GM23248 (cell line): ENCODE measurements around the gene GTF3C6. TPM values are rescaled to one million over a fixed set of nuclear protein-coding genes. Genes with fewer than 3 reads are reported as not detected.

Source experiments
- DNase-seq: peaks from one replicate; pipeline ENCODE4 v3.0.0-alpha.2; 2015
- H2AFZ ChIP-seq: fragments of 200-600 bp; sonication (generic); 2 replicates; pipeline ENCODE4 v1.6.1; 2016; ENCODE audit warnings: antibody characterized with exemption
- H3F3A ChIP-seq: fragments of 200-600 bp; sonication (generic); 2 replicates; pipeline ENCODE4 v1.6.1; 2016; ENCODE audit warnings: mild to moderate bottlenecking, antibody characterized with exemption, mixed run types; ENCODE audit not compliant: insufficient read depth
- H3K27ac ChIP-seq: fragments of 200-600 bp; sonication (generic); 2 replicates; pipeline ENCODE4 v1.5.1; 2016; ENCODE audit warnings: mild to moderate bottlenecking
- H3K27me3 ChIP-seq: fragments of 200-600 bp; sonication (generic); replicated peaks from 2 replicates; pipeline ENCODE4 v1.6.1; 2016; ENCODE audit warnings: mild to moderate bottlenecking; ENCODE audit not compliant: insufficient read depth
- H3K36me3 ChIP-seq: fragments of 200-600 bp; sonication (generic); 2 replicates; pipeline ENCODE4 v1.6.1; 2016; ENCODE audit warnings: low read depth, mild to moderate bottlenecking
- H3K4me1 ChIP-seq: fragments of 200-600 bp; sonication (generic); 2 replicates; pipeline ENCODE4 v1.6.1; 2016; ENCODE audit warnings: mild to moderate bottlenecking; ENCODE audit not compliant: insufficient read depth
- H3K4me2 ChIP-seq: fragments of 200-600 bp; sonication (generic); one replicate; pipeline ENCODE4 v1.6.1; 2016; ENCODE audit warnings: mild to moderate bottlenecking; ENCODE audit not compliant: unreplicated experiment
- H3K4me3 ChIP-seq: fragments of 200-600 bp; sonication (generic); 2 replicates; pipeline ENCODE4 v1.5.1; 2016; ENCODE audit warnings: mild to moderate bottlenecking
- H3K79me2 ChIP-seq: fragments of 200-600 bp; sonication (generic); 2 replicates; pipeline ENCODE4 v1.6.1; 2016; ENCODE audit warnings: mild to moderate bottlenecking; ENCODE audit not compliant: insufficient read depth
- H3K9ac ChIP-seq: fragments of 200-600 bp; sonication (generic); 2 replicates; pipeline ENCODE4 v1.6.1; 2016; ENCODE audit warnings: mild to moderate bottlenecking
- H3K9me2 ChIP-seq: fragments of 200-600 bp; sonication (generic); 2 replicates; pipeline ENCODE4 v1.6.1; 2016; ENCODE audit warnings: mixed run types, mild to moderate bottlenecking, moderate library complexity; ENCODE audit not compliant: insufficient read depth
- H3K9me3 ChIP-seq: fragments of 200-600 bp; sonication (generic); one replicate; pipeline ENCODE4 v1.6.1; 2017; ENCODE audit warnings: low read depth
- H4K20me1 ChIP-seq: fragments of 200-600 bp; sonication (generic); 2 replicates; pipeline ENCODE4 v1.6.0; 2016; ENCODE audit not compliant: insufficient read depth
- EZH2 ChIP-seq: fragments of 200-600 bp; sonication (generic); IDR thresholded peaks from 2 replicates; pipeline ENCODE4 v1.6.1; 2018; ENCODE audit warnings: antibody characterized with exemption, mild to moderate bottlenecking; ENCODE audit not compliant: insufficient read depth, poor library complexity, severe bottlenecking
- EZH2phosphoT487 ChIP-seq: fragments of 200-600 bp; sonication (generic); IDR thresholded peaks from 2 replicates; pipeline ENCODE4 v1.6.1; 2018; ENCODE audit warnings: antibody characterized with exemption, moderate library complexity, mild to moderate bottlenecking, low read depth; ENCODE audit not compliant: insufficient read depth
- WGBS, 2 experiments: methylation state at CpG; one replicate each; pipeline ENCODE4 v1.1.6; 2015 to 2017; ENCODE audit warnings: low lambda C conversion rate in 2 of 2, low coverage in 1 of 2; ENCODE audit errors: missing lambda C conversion rate in 2 of 2; 5-methylcytosine and 5-hydroxymethylcytosine counted together
- in situ Hi-C: fragments of 300-500 bp; cut with MboI; formaldehyde crosslinking; loops from 2 replicates; pipeline ENCODE4 v1.15.0; 2020
- polyA plus RNA-seq: library from polyadenylated mRNA; unstranded; fragments of >200 nt; fragmentation: Nextera tagmentation; extraction: Ambion mirVana; gene quantifications from 2 replicates; pipeline ENCODE4 v1.2.1, GENCODE V29; 2016
- total RNA-seq: library from RNA; depleted of rRNA; stranded (reverse); fragments of >200 nt; shearing (Covaris generic); gene quantifications from 2 replicates; pipeline ENCODE4 v1.2.3, GENCODE V29; 2014

Gene GTF3C6
- total and polyA plus RNA-seq, 2 experiments from 2014 or later: 46.6 to 131 TPM

DNA sequence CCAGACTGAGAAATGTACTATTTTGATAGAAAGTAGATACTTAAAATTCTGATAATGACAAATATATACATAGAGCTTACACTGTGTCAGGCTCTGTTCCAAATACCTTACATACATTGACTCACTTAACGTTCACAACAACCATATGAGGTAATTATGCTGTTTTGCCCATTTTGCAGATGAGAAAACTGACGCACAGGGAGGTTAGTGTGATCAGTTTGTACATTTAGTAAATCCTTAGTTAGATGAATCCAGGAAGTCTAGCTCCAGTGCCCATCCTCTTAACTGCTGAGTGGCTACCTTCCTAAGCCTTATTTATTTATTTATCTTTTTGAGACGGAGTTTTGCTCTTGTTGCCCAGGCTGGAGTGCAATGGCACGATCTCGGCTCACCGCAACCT lies 23.3 kb upstream of the GTF3C6 start:
- 88 to 90% methylated on average over 6 of the region's 6 CpGs for WGBS, 2 experiments
- TF ChIP-seq EZH2phosphoT487: no peak
- TF ChIP-seq EZH2: no peak
- H3K9me3 ChIP-seq: no peaks in the 10 kb centered on the region
- in situ Hi-C loops: no loop called here
- H3K9ac ChIP-seq: no peak overlapping the region
- no peak for DNase-seq
- no peaks in the 10 kb centered on the region for H3K36me3 ChIP-seq
- H3K79me2 ChIP-seq: no peaks in the 10 kb centered on the region
- no peak overlapping the region for H2AFZ ChIP-seq
- no peaks in the 10 kb centered on the region for H3K27me3 ChIP-seq
- no peaks in the 10 kb centered on the region for H4K20me1 ChIP-seq
- no peaks in the 10 kb centered on the region for H3K4me1 ChIP-seq
- H3F3A ChIP-seq: no peaks in the 10 kb centered on the region
- no peaks in the 10 kb centered on the region for H3K9me2 ChIP-seq
- no peak overlapping the region for H3K4me3 ChIP-seq
- no peak overlapping the region for H3K4me2 ChIP-seq
- no peak overlapping the region for H3K27ac ChIP-seq

DNA sequence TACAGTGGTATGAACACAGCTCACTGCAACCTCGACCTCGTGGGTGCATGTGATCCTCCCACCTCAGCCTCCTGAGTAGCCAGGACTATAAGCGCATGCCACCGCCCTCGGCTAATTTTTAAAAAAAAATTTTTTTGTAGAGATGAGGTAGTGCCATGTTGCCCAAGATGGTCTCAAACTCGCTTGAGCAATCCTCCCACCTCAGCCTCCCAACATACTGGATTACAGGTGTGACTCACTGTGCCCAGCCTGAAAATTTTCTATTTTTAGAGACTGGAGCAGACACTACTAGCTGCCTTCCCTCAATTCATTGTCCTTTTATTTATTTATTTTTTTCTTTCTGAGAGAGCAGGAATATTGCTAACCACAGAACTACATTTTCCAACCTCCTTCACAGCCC lies 20.3 kb upstream of the GTF3C6 start:
- peak; percentile 45 for DNase-seq
- in situ Hi-C loops: no loop called here

DNA sequence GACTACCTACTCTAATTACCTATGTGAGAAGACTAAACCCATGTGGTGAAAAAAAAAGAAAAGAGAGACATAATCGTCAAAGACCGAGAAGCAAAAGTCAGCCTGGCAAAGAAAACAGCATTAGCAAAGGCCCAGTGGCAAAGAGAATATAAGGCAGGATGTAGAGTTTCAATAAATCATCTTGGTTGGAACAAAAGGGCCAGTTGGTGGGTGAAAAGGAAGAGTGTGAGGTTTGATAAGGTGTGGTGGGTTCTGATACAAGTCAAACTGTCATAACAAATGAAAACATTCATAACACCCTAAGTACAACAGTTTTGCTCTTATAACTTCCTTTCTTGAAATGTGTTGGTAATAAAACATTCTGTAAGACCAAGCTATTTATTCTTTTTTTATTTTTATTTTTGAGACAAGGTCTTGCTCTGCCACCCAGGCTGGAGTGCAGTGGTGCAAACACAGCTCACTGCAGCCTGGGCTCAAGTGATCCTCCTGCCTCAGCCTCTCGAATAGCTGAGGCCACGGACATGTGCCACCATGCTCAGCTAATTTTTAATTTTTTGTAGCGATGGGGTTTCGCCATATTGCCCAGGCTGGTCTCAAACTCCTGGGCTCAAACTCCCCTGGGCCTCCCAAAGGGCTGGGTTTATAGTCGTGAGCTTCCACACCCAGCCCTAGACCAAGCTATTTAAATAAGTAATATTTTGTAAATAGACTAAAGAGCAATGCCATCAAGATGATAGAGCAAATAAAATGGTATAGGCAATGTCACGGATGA lies 18.9 kb upstream of the GTF3C6 start:
- in situ Hi-C loops: no loop called here
- WGBS, 2 experiments: 85 to 86% methylated on average over 8 of the region's 8 CpGs
- no peaks in the 10 kb centered on the region for H4K20me1 ChIP-seq

More for the DNA sequence above, 20.3 kb upstream of the GTF3C6 start:
- no peaks in the 10 kb centered on the region for H3K9me3 ChIP-seq
- H3K36me3 ChIP-seq: no peaks in the 10 kb centered on the region
- no peak for TF ChIP-seq EZH2phosphoT487
- TF ChIP-seq EZH2: no peak
- no peak overlapping the region for H3K4me3 ChIP-seq
- no peaks in the 10 kb centered on the region for H4K20me1 ChIP-seq
- H2AFZ ChIP-seq: no peak overlapping the region
- 93 to 99% methylated on average over 6 of the region's 6 CpGs for WGBS, 2 experiments
- H3K4me1 ChIP-seq: no peaks in the 10 kb centered on the region
- no peak overlapping the region for H3K27ac ChIP-seq
- no peaks in the 10 kb centered on the region for H3K79me2 ChIP-seq
- H3K4me2 ChIP-seq: no peak overlapping the region
- no peaks in the 10 kb centered on the region for H3K27me3 ChIP-seq
- no peak overlapping the region for H3K9ac ChIP-seq
- H3F3A ChIP-seq: no peaks in the 10 kb centered on the region
- H3K9me2 ChIP-seq: no peaks in the 10 kb centered on the region

DNA sequence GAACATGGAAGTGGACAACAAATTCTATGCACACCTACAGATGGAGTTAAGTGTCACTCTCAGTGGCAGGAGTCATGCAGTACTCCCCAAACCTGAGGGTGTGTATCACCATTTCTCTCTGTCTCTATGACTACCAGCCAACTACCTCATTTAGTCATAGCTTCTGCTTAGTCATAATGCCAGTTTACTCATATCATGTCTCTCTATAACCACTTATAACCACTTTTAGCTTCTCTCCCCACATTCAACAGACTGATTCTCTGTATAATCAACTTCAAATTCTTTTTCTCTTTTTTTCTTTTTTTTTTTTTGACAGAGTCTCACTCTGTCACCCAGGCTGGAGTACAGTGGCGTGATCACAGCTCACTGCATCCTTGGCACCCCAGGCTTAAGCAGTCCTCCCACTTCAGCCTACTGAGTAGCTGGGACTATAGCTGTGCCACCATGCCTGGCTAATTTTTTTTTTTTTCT lies 13.8 kb upstream of the GTF3C6 start:
- in situ Hi-C loops: no loop called here
- Histone ChIP-seq H3K4me3 (peak overlapping the region; percentile 31; the same call in 1 of the 2 replicates), H3K27me3 (no peaks in the 10 kb centered on the region), H3K4me1 (peaks cover 6% of the 10 kb centered on the region), H3F3A (peaks cover 10% of the 10 kb centered on the region), H3K4me2 (peak overlapping the region; percentile 62), H4K20me1 (no peaks in the 10 kb centered on the region), H3K36me3 (no peaks in the 10 kb centered on the region), H3K9ac (peak overlapping the region; percentile 56), H3K9me3 (no peaks in the 10 kb centered on the region), H3K79me2 (no peaks in the 10 kb centered on the region), H3K9me2 (no peaks in the 10 kb centered on the region), H2AFZ (no peak overlapping the region), H3K27ac (peak overlapping the region; percentile 87)
- TF ChIP-seq EZH2 (no peak), EZH2phosphoT487 (no peak)
- 6 to 17% methylated on average over 1 of the region's 1 CpG for WGBS, 2 experiments
- peak; percentile 97 for DNase-seq

More for the DNA sequence above, 18.9 kb upstream of the GTF3C6 start:
- H3K9ac ChIP-seq: no peak overlapping the region
- no peaks in the 10 kb centered on the region for H3K36me3 ChIP-seq
- H3F3A ChIP-seq: peaks cover 4% of the 10 kb centered on the region; the same call in 1 of the 2 replicates
- DNase-seq: no peak
- no peak overlapping the region for H3K4me3 ChIP-seq
- no peak overlapping the region for H3K27ac ChIP-seq
- no peak overlapping the region for H2AFZ ChIP-seq
- H3K27me3 ChIP-seq: no peaks in the 10 kb centered on the region
- no peak for TF ChIP-seq EZH2
- H3K4me2 ChIP-seq: no peak overlapping the region
- H3K4me1 ChIP-seq: no peaks in the 10 kb centered on the region
- no peaks in the 10 kb centered on the region for H3K9me3 ChIP-seq
- no peaks in the 10 kb centered on the region for H3K79me2 ChIP-seq
- H3K9me2 ChIP-seq: no peaks in the 10 kb centered on the region

DNA sequence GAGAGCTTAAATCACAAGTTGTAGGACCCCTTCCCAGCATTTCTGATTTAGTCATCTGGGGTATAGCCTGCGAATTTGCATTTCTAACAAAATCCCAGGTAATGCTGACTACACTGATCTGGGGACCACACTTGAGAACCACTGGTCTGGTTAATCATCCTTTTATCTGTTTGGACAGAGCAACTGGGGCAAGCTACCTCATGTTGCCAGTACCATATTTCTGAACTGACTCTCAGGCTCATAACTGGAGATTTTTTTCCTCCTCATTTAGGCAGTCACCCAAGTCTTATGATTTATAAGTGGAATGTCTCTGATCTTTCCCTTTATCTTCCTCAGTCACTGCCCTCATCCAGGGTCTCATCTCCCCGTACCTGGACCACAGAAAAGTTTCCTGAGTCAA lies 12.0 kb upstream of the GTF3C6 start:
- H3K9me2 ChIP-seq: no peaks in the 10 kb centered on the region
- TF ChIP-seq EZH2 (no peak), EZH2phosphoT487 (no peak)
- 91 to 100% methylated on average over 2 of the region's 2 CpGs for WGBS, 2 experiments
- H3K4me2 ChIP-seq: no peak overlapping the region
- peak; percentile 29 for DNase-seq
- no peak overlapping the region for H3K4me3 ChIP-seq
- H3K36me3 ChIP-seq: no peaks in the 10 kb centered on the region
- H3K27ac ChIP-seq: no peak overlapping the region
- peaks cover 6% of the 10 kb centered on the region for H3K4me1 ChIP-seq
- H3K79me2 ChIP-seq: no peaks in the 10 kb centered on the region
- no peak overlapping the region for H2AFZ ChIP-seq
- H4K20me1 ChIP-seq: no peaks in the 10 kb centered on the region
- in situ Hi-C loops: no loop called here
- H3K9ac ChIP-seq: no peak overlapping the region
- H3K27me3 ChIP-seq: no peaks in the 10 kb centered on the region
- H3K9me3 ChIP-seq: no peaks in the 10 kb centered on the region
- peaks cover 10% of the 10 kb centered on the region for H3F3A ChIP-seq
